Parathyroid adenoma (tissue), 2 donors: ENCODE data around the gene PCDH10.

ENCODE experiments used
- H2AFZ ChIP-seq: fragments of 300-600 bp; sonication (generic); one replicate; pipeline ENCODE4 v1.7.0; 2017; ENCODE audit warnings: antibody characterized with exemption, mild to moderate bottlenecking
- H3K27ac ChIP-seq: fragments of 300-600 bp; sonication (generic); one replicate; pipeline ENCODE4 v1.7.0; 2017
- H3K27me3 ChIP-seq: fragments of 300-600 bp; sonication (generic); one replicate; pipeline ENCODE4 v1.7.0; 2017; ENCODE audit warnings: low read length; ENCODE audit not compliant: control insufficient read depth, insufficient read depth
- H3K36me3 ChIP-seq: fragments of 300-600 bp; sonication (generic); one replicate; pipeline ENCODE4 v1.7.0; 2017; ENCODE audit warnings: low read length; ENCODE audit not compliant: control insufficient read depth, insufficient read depth
- H3K4me1 ChIP-seq: fragments of 300-600 bp; sonication (generic); one replicate; pipeline ENCODE4 v1.7.0; 2017; ENCODE audit warnings: control low read depth
- H3K4me2 ChIP-seq: fragments of 300-600 bp; sonication (generic); one replicate; pipeline ENCODE4 v1.7.0; 2017; ENCODE audit warnings: low read length
- H3K4me3 ChIP-seq: fragments of 300-600 bp; sonication (generic); one replicate; pipeline ENCODE4 v1.7.0; 2017; ENCODE audit warnings: low read depth, low read length
- H3K79me2 ChIP-seq: fragments of 300-600 bp; sonication (generic); one replicate; pipeline ENCODE4 v1.7.0; 2017; ENCODE audit warnings: control low read depth
- H3K9ac ChIP-seq: fragments of 300-600 bp; sonication (generic); one replicate; pipeline ENCODE4 v1.7.0; 2017; ENCODE audit warnings: mild to moderate bottlenecking
- H3K9me3 ChIP-seq: fragments of 300-600 bp; sonication (generic); one replicate; pipeline ENCODE4 v1.7.0; 2017; ENCODE audit warnings: low read length; ENCODE audit not compliant: control insufficient read depth
- TF ChIP-seq, protein P1 (sequence below): fragments of 300-600 bp; sonication (generic); IDR thresholded peaks from one replicate; pipeline ENCODE4 v1.7.0; 2017; ENCODE audit warnings: antibody characterized with exemption, mild to moderate bottlenecking
- donor health status: primary hyperparathyroidism.

The PCDH10 gene, protein sequence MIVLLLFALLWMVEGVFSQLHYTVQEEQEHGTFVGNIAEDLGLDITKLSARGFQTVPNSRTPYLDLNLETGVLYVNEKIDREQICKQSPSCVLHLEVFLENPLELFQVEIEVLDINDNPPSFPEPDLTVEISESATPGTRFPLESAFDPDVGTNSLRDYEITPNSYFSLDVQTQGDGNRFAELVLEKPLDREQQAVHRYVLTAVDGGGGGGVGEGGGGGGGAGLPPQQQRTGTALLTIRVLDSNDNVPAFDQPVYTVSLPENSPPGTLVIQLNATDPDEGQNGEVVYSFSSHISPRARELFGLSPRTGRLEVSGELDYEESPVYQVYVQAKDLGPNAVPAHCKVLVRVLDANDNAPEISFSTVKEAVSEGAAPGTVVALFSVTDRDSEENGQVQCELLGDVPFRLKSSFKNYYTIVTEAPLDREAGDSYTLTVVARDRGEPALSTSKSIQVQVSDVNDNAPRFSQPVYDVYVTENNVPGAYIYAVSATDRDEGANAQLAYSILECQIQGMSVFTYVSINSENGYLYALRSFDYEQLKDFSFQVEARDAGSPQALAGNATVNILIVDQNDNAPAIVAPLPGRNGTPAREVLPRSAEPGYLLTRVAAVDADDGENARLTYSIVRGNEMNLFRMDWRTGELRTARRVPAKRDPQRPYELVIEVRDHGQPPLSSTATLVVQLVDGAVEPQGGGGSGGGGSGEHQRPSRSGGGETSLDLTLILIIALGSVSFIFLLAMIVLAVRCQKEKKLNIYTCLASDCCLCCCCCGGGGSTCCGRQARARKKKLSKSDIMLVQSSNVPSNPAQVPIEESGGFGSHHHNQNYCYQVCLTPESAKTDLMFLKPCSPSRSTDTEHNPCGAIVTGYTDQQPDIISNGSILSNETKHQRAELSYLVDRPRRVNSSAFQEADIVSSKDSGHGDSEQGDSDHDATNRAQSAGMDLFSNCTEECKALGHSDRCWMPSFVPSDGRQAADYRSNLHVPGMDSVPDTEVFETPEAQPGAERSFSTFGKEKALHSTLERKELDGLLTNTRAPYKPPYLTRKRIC

DNA sequence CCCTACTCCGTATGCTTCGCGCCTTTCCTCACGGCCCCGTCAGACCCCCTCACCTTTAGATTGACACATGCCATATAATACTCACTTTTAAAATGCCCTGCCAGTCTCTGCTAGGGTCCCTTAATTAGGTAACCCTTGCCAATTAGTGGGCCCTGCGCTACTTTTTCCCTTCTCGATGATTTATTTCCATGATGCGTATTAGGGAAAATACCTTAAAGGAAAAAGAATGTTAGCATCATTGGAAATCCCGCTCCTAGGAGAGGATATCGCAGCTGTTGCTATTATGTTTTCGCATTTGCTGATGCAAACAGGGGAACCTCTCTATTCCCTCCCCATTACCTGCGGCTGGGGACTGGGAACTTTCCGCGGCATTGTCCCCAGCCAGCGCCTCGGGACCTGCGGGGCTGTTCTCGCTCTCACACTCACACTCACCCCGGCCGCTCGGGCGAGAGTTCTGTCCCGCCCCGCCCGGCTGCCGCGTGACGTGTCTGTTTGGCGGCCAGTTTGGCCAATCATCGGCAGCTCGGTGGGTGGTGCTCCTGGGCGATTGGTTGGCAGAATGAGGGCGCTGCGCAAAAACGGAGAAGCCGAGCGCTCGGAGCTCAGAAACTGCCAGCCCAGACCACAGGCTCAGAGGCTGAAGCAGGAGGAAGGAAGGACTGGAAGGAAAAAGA lies at the start of gene PCDH10:
TSS of gene PCDH10 (plus strand) at position 605 of the 674 bp plus-strand sequence. CDS start 847 bp downstream, outside the sequence.
- Histone ChIP-seq H3K9ac (no peak within 1 kb of the TSS), H3K27ac (no peak within 1 kb of the TSS), H3K79me2 (no peaks in the 10 kb centered on the region), H3K9me3 (no peaks in the 10 kb centered on the region), H3K4me1 (no peaks in the 10 kb centered on the region), H3K4me2 (peak within 1 kb of the TSS; percentile 69), H3K36me3 (no peaks in the 10 kb centered on the region), H2AFZ (peak within 1 kb of the TSS; percentile 70), H3K4me3 (peak within 1 kb of the TSS; percentile 62), H3K27me3 (peaks cover 14% of the 10 kb centered on the region)
- TF ChIP-seq, protein P1, sequence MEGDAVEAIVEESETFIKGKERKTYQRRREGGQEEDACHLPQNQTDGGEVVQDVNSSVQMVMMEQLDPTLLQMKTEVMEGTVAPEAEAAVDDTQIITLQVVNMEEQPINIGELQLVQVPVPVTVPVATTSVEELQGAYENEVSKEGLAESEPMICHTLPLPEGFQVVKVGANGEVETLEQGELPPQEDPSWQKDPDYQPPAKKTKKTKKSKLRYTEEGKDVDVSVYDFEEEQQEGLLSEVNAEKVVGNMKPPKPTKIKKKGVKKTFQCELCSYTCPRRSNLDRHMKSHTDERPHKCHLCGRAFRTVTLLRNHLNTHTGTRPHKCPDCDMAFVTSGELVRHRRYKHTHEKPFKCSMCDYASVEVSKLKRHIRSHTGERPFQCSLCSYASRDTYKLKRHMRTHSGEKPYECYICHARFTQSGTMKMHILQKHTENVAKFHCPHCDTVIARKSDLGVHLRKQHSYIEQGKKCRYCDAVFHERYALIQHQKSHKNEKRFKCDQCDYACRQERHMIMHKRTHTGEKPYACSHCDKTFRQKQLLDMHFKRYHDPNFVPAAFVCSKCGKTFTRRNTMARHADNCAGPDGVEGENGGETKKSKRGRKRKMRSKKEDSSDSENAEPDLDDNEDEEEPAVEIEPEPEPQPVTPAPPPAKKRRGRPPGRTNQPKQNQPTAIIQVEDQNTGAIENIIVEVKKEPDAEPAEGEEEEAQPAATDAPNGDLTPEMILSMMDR: no peak

GRCh38 chr4:133102043-133102442 lies 47.1 kb upstream of the PCDH10 start:
- H3K9ac ChIP-seq: no peak overlapping the region
- H3K4me2 ChIP-seq: no peak overlapping the region
- no peak overlapping the region for H3K27ac ChIP-seq
- H2AFZ ChIP-seq: no peak overlapping the region
- H3K79me2 ChIP-seq: no peaks in the 10 kb centered on the region
- H3K4me1 ChIP-seq: no peaks in the 10 kb centered on the region
- TF ChIP-seq, protein P1: no peak
- no peaks in the 10 kb centered on the region for H3K36me3 ChIP-seq
- H3K4me3 ChIP-seq: no peak overlapping the region
- no peaks in the 10 kb centered on the region for H3K9me3 ChIP-seq
- H3K27me3 ChIP-seq: no peaks in the 10 kb centered on the region

DNA sequence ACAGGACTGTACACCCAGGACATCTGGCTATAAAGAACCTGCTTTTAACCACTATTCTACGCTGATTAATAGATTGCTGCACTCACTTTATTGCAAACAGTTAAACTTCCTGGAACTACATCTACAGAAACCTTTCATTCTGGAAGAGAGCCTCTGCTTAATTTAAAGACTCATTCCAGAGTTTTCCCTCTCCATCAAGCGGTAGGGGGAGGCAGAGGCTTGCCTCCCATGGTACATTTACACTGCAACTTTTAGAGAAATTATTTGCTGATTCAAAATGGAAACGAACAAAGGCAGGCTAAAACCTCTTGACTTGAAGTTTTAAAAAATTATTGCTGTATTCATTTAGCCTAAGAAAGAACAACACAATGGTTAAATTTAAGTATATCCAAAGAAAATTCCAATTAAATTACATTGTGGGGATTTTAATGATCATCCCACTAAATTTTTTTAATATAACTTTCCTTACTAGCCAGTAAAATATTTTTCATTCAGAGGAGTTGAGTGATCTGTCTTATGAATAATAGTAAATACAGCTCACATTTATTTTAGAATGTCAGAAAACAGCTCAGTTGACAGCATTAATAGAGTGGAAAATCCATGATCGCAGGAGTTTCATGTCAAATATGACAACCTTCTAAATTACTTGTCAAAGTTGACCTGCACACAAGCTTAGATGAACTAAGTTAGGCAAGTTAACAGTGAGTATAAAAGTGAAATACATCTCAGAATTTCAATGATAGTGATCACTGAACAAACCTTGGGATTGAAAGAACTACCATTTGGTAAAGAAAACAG lies 46.3 kb upstream of the PCDH10 start:
- Histone ChIP-seq H2AFZ (no peak overlapping the region), H3K9me3 (no peaks in the 10 kb centered on the region), H3K79me2 (no peaks in the 10 kb centered on the region), H3K27me3 (no peaks in the 10 kb centered on the region), H3K4me1 (no peaks in the 10 kb centered on the region), H3K9ac (no peak overlapping the region), H3K4me2 (no peak overlapping the region), H3K36me3 (no peaks in the 10 kb centered on the region), H3K27ac (no peak overlapping the region), H3K4me3 (no peak overlapping the region)
- TF ChIP-seq, protein P1: no peak

DNA sequence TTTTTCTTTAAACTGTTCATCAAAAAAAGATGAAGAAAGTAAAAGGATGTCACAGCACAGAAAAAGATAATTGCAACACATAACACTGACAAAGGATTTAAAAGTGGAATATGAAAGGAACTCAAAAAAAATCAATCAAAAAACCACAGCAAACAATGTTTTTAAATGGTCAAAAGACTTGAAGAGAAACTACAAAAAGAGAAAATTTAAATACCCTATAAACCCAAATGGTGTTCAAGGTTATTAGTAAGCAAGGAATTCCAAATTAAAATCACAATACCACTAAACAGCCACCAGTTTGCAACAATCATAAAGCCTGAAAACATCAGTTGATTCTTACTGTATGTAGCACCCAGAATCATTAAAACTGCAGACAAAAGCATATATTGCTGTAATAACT lies 36.5 kb upstream of the PCDH10 start:
- no peaks in the 10 kb centered on the region for H3K79me2 ChIP-seq
- no peaks in the 10 kb centered on the region for H3K36me3 ChIP-seq
- no peak overlapping the region for H3K4me3 ChIP-seq
- H2AFZ ChIP-seq: no peak overlapping the region
- TF ChIP-seq, protein P1: no peak
- no peaks in the 10 kb centered on the region for H3K27me3 ChIP-seq
- H3K4me1 ChIP-seq: no peaks in the 10 kb centered on the region
- H3K27ac ChIP-seq: no peak overlapping the region
- H3K9me3 ChIP-seq: no peaks in the 10 kb centered on the region
- no peak overlapping the region for H3K9ac ChIP-seq
- H3K4me2 ChIP-seq: no peak overlapping the region
